ENCODE measurements around the gene RNF217. TPM values are rescaled to one million over a fixed set of nuclear protein-coding genes. Genes with fewer than 3 reads are reported as not detected.

RNF217 gene
- total and polyA plus RNA-seq, 2 of the 13 experiments (the other 11 are each of a cell fraction or from before 2014, with no cell fraction given): 2.2 to 2.4 TPM

DNA sequence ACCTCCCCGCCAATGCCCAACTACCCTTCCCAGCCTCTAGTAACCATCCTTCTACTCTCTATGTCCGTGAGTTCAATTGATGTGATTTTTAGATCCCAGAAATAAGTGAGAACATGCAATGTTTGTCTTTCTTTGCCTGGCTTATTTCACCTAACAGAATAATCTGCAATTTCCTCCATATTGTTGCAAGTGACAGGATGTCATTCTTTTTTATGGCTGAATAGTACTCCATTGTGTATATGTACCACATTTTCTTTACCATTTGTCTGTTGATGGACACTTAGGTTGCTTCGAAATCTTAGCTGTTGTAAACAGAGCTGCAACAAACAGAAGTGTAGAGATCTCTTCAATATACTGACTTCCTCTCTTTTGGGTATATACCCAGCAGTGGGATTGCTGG lies 65.0 kb downstream of the RNF217 start:
- Histone ChIP-seq H3K36me3 (replicated peaks in 1 of 2; ENCODE audit: control insufficient read depth in 1 of 2, insufficient read depth in 2 of 2, low read length in 2 of 2) (no peaks in the 10 kb centered on the region), H2AFZ (ENCODE audit: low read length) (no peak overlapping the region), H3K27ac (ENCODE audit: extremely low read length, insufficient read depth, low read length) (no peak overlapping the region), H3K9ac (ENCODE audit: insufficient read depth, low read depth, low read length) (no peak overlapping the region), H3K79me2 (ENCODE audit: insufficient read depth, low read length) (no peaks in the 10 kb centered on the region), H3K4me3 (replicated peaks in 1 of 3; ENCODE audit: insufficient read depth in 1 of 3, low read depth in 2 of 3, low read length in 3 of 3) (no peak overlapping the region), H4K20me1 (ENCODE audit: insufficient read depth, low read length) (no peaks in the 10 kb centered on the region), H3K4me1 (ENCODE audit: insufficient read depth, low read length) (no peaks in the 10 kb centered on the region), H3K27me3 (ENCODE audit: control insufficient read depth in 1 of 2, insufficient read depth in 2 of 2, low read length in 2 of 2) (no peaks in the 10 kb centered on the region), H3K4me2 (ENCODE audit: low read depth, low read length) (no peak overlapping the region), H3K9me3 (ENCODE audit: low read length) (no peaks in the 10 kb centered on the region)
- ATAC-seq: no peak
- TF ChIP-seq XRCC5 (optimal IDR thresholded peaks at IDR 0.05; ENCODE audit: low read length) (no peak), MAFG (CRISPR knock-in tag; IDR thresholded peaks at IDR 0.05) (no peak), HIVEP1 (CRISPR knock-in tag; IDR thresholded peaks at IDR 0.05) (no peak)
- TF ChIP-seq, protein P1, sequence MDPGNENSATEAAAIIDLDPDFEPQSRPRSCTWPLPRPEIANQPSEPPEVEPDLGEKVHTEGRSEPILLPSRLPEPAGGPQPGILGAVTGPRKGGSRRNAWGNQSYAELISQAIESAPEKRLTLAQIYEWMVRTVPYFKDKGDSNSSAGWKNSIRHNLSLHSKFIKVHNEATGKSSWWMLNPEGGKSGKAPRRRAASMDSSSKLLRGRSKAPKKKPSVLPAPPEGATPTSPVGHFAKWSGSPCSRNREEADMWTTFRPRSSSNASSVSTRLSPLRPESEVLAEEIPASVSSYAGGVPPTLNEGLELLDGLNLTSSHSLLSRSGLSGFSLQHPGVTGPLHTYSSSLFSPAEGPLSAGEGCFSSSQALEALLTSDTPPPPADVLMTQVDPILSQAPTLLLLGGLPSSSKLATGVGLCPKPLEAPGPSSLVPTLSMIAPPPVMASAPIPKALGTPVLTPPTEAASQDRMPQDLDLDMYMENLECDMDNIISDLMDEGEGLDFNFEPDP (CRISPR knock-in tag; conservative IDR thresholded peaks at IDR 0.05): no peak
- TF ChIP-seq, protein P2, sequence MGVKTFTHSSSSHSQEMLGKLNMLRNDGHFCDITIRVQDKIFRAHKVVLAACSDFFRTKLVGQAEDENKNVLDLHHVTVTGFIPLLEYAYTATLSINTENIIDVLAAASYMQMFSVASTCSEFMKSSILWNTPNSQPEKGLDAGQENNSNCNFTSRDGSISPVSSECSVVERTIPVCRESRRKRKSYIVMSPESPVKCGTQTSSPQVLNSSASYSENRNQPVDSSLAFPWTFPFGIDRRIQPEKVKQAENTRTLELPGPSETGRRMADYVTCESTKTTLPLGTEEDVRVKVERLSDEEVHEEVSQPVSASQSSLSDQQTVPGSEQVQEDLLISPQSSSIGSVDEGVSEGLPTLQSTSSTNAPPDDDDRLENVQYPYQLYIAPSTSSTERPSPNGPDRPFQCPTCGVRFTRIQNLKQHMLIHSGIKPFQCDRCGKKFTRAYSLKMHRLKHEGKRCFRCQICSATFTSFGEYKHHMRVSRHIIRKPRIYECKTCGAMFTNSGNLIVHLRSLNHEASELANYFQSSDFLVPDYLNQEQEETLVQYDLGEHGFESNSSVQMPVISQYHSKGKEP (CRISPR knock-in tag; IDR thresholded peaks at IDR 0.05): no peak
- TF ChIP-seq, protein P3, sequence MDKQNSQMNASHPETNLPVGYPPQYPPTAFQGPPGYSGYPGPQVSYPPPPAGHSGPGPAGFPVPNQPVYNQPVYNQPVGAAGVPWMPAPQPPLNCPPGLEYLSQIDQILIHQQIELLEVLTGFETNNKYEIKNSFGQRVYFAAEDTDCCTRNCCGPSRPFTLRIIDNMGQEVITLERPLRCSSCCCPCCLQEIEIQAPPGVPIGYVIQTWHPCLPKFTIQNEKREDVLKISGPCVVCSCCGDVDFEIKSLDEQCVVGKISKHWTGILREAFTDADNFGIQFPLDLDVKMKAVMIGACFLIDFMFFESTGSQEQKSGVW (CRISPR knock-in tag; IDR thresholded peaks at IDR 0.05; ENCODE audit: borderline replicate concordance): no peak
- no TSS peak for BruUV-seq (replicated peaks)
- ChIA-PET CTCF (ENCODE audit: low intra/inter-chr PET ratio, low total read pairs) (no interaction called here), POLR2A (no interaction called here)
- no peak for FAIRE-seq
- intact Hi-C loops (cut with micrococcal nuclease; ENCODE audit: unreplicated experiment) (no loop called here), in situ Hi-C loops (cut with HindIII; ENCODE audit: extremely low pct_ligation_motif_present, low pct_unique_long_range_greater_than_20kb) (no loop called here)
- DNase-seq (ENCODE audit: low spot score): no peak
- WGBS (ENCODE audit: low lambda C conversion rate): 26% methylated on average over 3 of the region's 3 CpGs

Measured in HepG2 (cell line).